ENCODE measurements around the gene TMEM95.
"Not testable (repeated sequence)": the region's sequence is repeated elsewhere in the genome, so short reads cannot be mapped to it uniquely, and the experiment has no call there.

The TMEM95 gene

GRCh38 chr17:7356072-7356549 is 1.2 kb downstream of the TMEM95 start:
- peak overlapping the region in 1 of 2 donors; percentile 61 for H3K27ac ChIP-seq (ENCODE audit: low read depth in 2 of 2, low read length in 2 of 2)
- peaks cover 18 to 29% of the 10 kb centered on the region in 2 donors for H3K4me1 ChIP-seq (ENCODE audit: control insufficient read depth in 2 of 2, insufficient read depth in 2 of 2, low read length in 2 of 2)
- H3K9ac ChIP-seq (ENCODE audit: low read depth in 1 of 2, low read length in 2 of 2), result peak overlapping the region in 1 of 2 donors; percentile 24
- no peaks in the 10 kb centered on the region for H3K36me3 ChIP-seq (ENCODE audit: control insufficient read depth in 2 of 2, insufficient read depth in 2 of 2, low read length in 2 of 2)
- H3K9me3 ChIP-seq (ENCODE audit: control insufficient read depth in 2 of 2, low read length in 2 of 2), result no peaks in the 10 kb centered on the region
- peak overlapping the region in 1 of 2 donors; percentile 41 for H3K4me3 ChIP-seq (ENCODE audit: low read length in 2 of 2)
- no peaks in the 10 kb centered on the region for H3K27me3 ChIP-seq (ENCODE audit: control insufficient read depth in 2 of 2, insufficient read depth in 2 of 2, low read length in 2 of 2)

GRCh38 chr17:7356756-7357155 is 1.8 kb downstream of the TMEM95 start:
- Histone ChIP-seq H3K4me3 (ENCODE audit: low read length in 2 of 2) (no peak overlapping the region), H3K27me3 (ENCODE audit: control insufficient read depth in 2 of 2, insufficient read depth in 2 of 2, low read length in 2 of 2) (peaks cover 0 to under 1% of the 10 kb centered on the region in 2 donors), H3K9ac (ENCODE audit: low read depth in 1 of 2, low read length in 2 of 2) (peak overlapping the region in 1 of 2 donors; percentile 17), H3K36me3 (ENCODE audit: control insufficient read depth in 2 of 2, insufficient read depth in 2 of 2, low read length in 2 of 2) (no peaks in the 10 kb centered on the region), H3K4me1 (ENCODE audit: control insufficient read depth in 2 of 2, insufficient read depth in 2 of 2, low read length in 2 of 2) (peaks cover 17 to 26% of the 10 kb centered on the region in 2 donors), H3K27ac (ENCODE audit: low read depth in 2 of 2, low read length in 2 of 2) (peak overlapping the region; percentile 61 to 67), H3K9me3 (ENCODE audit: control insufficient read depth in 2 of 2, low read length in 2 of 2) (no peaks in the 10 kb centered on the region)

GRCh38 chr17:7357381-7357780 is 2.4 kb downstream of the TMEM95 start:
- H3K27ac ChIP-seq (ENCODE audit: low read depth in 2 of 2, low read length in 2 of 2), result peak overlapping the region; percentile 61 to 67
- peaks cover 14 to 25% of the 10 kb centered on the region in 2 donors for H3K4me1 ChIP-seq (ENCODE audit: control insufficient read depth in 2 of 2, insufficient read depth in 2 of 2, low read length in 2 of 2)
- no peaks in the 10 kb centered on the region for H3K36me3 ChIP-seq (ENCODE audit: control insufficient read depth in 2 of 2, insufficient read depth in 2 of 2, low read length in 2 of 2)
- H3K9ac ChIP-seq (ENCODE audit: low read depth in 1 of 2, low read length in 2 of 2), result no peak overlapping the region
- H3K4me3 ChIP-seq (ENCODE audit: low read length in 2 of 2), result no peak overlapping the region
- no peaks in the 10 kb centered on the region for H3K9me3 ChIP-seq (ENCODE audit: control insufficient read depth in 2 of 2, low read length in 2 of 2)
- peaks cover 0 to 2% of the 10 kb centered on the region in 2 donors for H3K27me3 ChIP-seq (ENCODE audit: control insufficient read depth in 2 of 2, insufficient read depth in 2 of 2, low read length in 2 of 2)

- no peak overlapping the region for H3K9ac ChIP-seq (ENCODE audit: low read depth in 1 of 2, low read length in 2 of 2)
- no peaks in the 10 kb centered on the region for H3K36me3 ChIP-seq (ENCODE audit: control insufficient read depth in 2 of 2, insufficient read depth in 2 of 2, low read length in 2 of 2)
- H3K27ac ChIP-seq (ENCODE audit: low read depth in 2 of 2, low read length in 2 of 2), result no peak overlapping the region
- no peaks in the 10 kb centered on the region for H3K9me3 ChIP-seq (ENCODE audit: control insufficient read depth in 2 of 2, low read length in 2 of 2)
- no peak overlapping the region for H3K4me3 ChIP-seq (ENCODE audit: low read length in 2 of 2)
- no peaks in the 10 kb centered on the region for H3K4me1 ChIP-seq (ENCODE audit: control insufficient read depth in 2 of 2, insufficient read depth in 2 of 2, low read length in 2 of 2)
- H3K27me3 ChIP-seq (ENCODE audit: control insufficient read depth in 2 of 2, insufficient read depth in 2 of 2, low read length in 2 of 2), result peaks cover 0 to 2% of the 10 kb centered on the region in 2 donors
Observed at GRCh38 chr17:7361906-7362305, 7.0 kb downstream of the TMEM95 start.

- Histone ChIP-seq H3K36me3 (ENCODE audit: control insufficient read depth in 2 of 2, insufficient read depth in 2 of 2, low read length in 2 of 2) (no peaks in the 10 kb centered on the region), H3K27ac (ENCODE audit: low read depth in 2 of 2, low read length in 2 of 2) (no peak overlapping the region), H3K4me1 (ENCODE audit: control insufficient read depth in 2 of 2, insufficient read depth in 2 of 2, low read length in 2 of 2) (no peaks in the 10 kb centered on the region), H3K9ac (ENCODE audit: low read depth in 1 of 2, low read length in 2 of 2) (no peak overlapping the region), H3K9me3 (ENCODE audit: control insufficient read depth in 2 of 2, low read length in 2 of 2) (no peaks in the 10 kb centered on the region), H3K4me3 (ENCODE audit: low read length in 2 of 2) (no peak overlapping the region), H3K27me3 (ENCODE audit: control insufficient read depth in 2 of 2, insufficient read depth in 2 of 2, low read length in 2 of 2) (peaks cover 0 to 2% of the 10 kb centered on the region in 2 donors)
Observed at GRCh38 chr17:7363311-7363710, 8.4 kb downstream of the TMEM95 start.

GRCh38 chr17:7365963-7366362 is 11.0 kb downstream of the TMEM95 start:
- H3K27me3 ChIP-seq (ENCODE audit: control insufficient read depth in 2 of 2, insufficient read depth in 2 of 2, low read length in 2 of 2); H3K9me3 ChIP-seq (ENCODE audit: control insufficient read depth in 2 of 2, low read length in 2 of 2); H3K4me1 ChIP-seq (ENCODE audit: control insufficient read depth in 2 of 2, insufficient read depth in 2 of 2, low read length in 2 of 2); H3K27ac ChIP-seq (ENCODE audit: low read depth in 2 of 2, low read length in 2 of 2); H3K9ac ChIP-seq (ENCODE audit: low read depth in 1 of 2, low read length in 2 of 2); H3K4me3 ChIP-seq (ENCODE audit: low read length in 2 of 2); H3K36me3 ChIP-seq (ENCODE audit: control insufficient read depth in 2 of 2, insufficient read depth in 2 of 2, low read length in 2 of 2): not testable (repeated sequence)

- no peak overlapping the region for H3K27ac ChIP-seq (ENCODE audit: low read depth in 2 of 2, low read length in 2 of 2)
- H3K9me3 ChIP-seq (ENCODE audit: control insufficient read depth in 2 of 2, low read length in 2 of 2), result no peaks in the 10 kb centered on the region
- H3K4me1 ChIP-seq (ENCODE audit: control insufficient read depth in 2 of 2, insufficient read depth in 2 of 2, low read length in 2 of 2), result no peaks in the 10 kb centered on the region
- H3K27me3 ChIP-seq (ENCODE audit: control insufficient read depth in 2 of 2, insufficient read depth in 2 of 2, low read length in 2 of 2), result no peaks in the 10 kb centered on the region
- no peak overlapping the region for H3K9ac ChIP-seq (ENCODE audit: low read depth in 1 of 2, low read length in 2 of 2)
- H3K4me3 ChIP-seq (ENCODE audit: low read length in 2 of 2), result no peak overlapping the region
- no peaks in the 10 kb centered on the region for H3K36me3 ChIP-seq (ENCODE audit: control insufficient read depth in 2 of 2, insufficient read depth in 2 of 2, low read length in 2 of 2)
Observed at GRCh38 chr17:7367083-7367482, 12.1 kb downstream of the TMEM95 start.

GRCh38 chr17:7367918-7368598 is 13.1 kb downstream of the TMEM95 start:
- H3K27ac ChIP-seq (ENCODE audit: low read depth in 2 of 2, low read length in 2 of 2), result no peak overlapping the region
- H3K9ac ChIP-seq (ENCODE audit: low read depth in 1 of 2, low read length in 2 of 2), result no peak overlapping the region
- no peaks in the 10 kb centered on the region for H3K27me3 ChIP-seq (ENCODE audit: control insufficient read depth in 2 of 2, insufficient read depth in 2 of 2, low read length in 2 of 2)
- H3K36me3 ChIP-seq (ENCODE audit: control insufficient read depth in 2 of 2, insufficient read depth in 2 of 2, low read length in 2 of 2), result no peaks in the 10 kb centered on the region
- no peak overlapping the region for H3K4me3 ChIP-seq (ENCODE audit: low read length in 2 of 2)
- no peaks in the 10 kb centered on the region for H3K4me1 ChIP-seq (ENCODE audit: control insufficient read depth in 2 of 2, insufficient read depth in 2 of 2, low read length in 2 of 2)
- no peaks in the 10 kb centered on the region for H3K9me3 ChIP-seq (ENCODE audit: control insufficient read depth in 2 of 2, low read length in 2 of 2)

GRCh38 chr17:7368599-7368994 is 13.6 kb downstream of the TMEM95 start:
- not testable (repeated sequence) for H3K36me3 ChIP-seq (ENCODE audit: control insufficient read depth in 2 of 2, insufficient read depth in 2 of 2, low read length in 2 of 2); H3K4me1 ChIP-seq (ENCODE audit: control insufficient read depth in 2 of 2, insufficient read depth in 2 of 2, low read length in 2 of 2); H3K9ac ChIP-seq (ENCODE audit: low read depth in 1 of 2, low read length in 2 of 2); H3K4me3 ChIP-seq (ENCODE audit: low read length in 2 of 2); H3K9me3 ChIP-seq (ENCODE audit: control insufficient read depth in 2 of 2, low read length in 2 of 2); H3K27me3 ChIP-seq (ENCODE audit: control insufficient read depth in 2 of 2, insufficient read depth in 2 of 2, low read length in 2 of 2); H3K27ac ChIP-seq (ENCODE audit: low read depth in 2 of 2, low read length in 2 of 2)

GRCh38 chr17:7369825-7370224 is 14.9 kb downstream of the TMEM95 start:
- H3K36me3 ChIP-seq (ENCODE audit: control insufficient read depth in 2 of 2, insufficient read depth in 2 of 2, low read length in 2 of 2), result no peaks in the 10 kb centered on the region
- H3K4me1 ChIP-seq (ENCODE audit: control insufficient read depth in 2 of 2, insufficient read depth in 2 of 2, low read length in 2 of 2), result no peaks in the 10 kb centered on the region

More at GRCh38 chr17:7369825-7370224, 14.9 kb downstream of the TMEM95 start:
- no peak overlapping the region for H3K4me3 ChIP-seq (ENCODE audit: low read length in 2 of 2)
- H3K27me3 ChIP-seq (ENCODE audit: control insufficient read depth in 2 of 2, insufficient read depth in 2 of 2, low read length in 2 of 2), result no peaks in the 10 kb centered on the region
- no peak overlapping the region for H3K9ac ChIP-seq (ENCODE audit: low read depth in 1 of 2, low read length in 2 of 2)
- no peak overlapping the region for H3K27ac ChIP-seq (ENCODE audit: low read depth in 2 of 2, low read length in 2 of 2)
- no peaks in the 10 kb centered on the region for H3K9me3 ChIP-seq (ENCODE audit: control insufficient read depth in 2 of 2, low read length in 2 of 2)
